ENCODE data around the gene NANS.
"Not testable (repeated sequence)": the region's sequence is repeated elsewhere in the genome, so short reads cannot be mapped to it uniquely, and the experiment has no call there.

- TF ChIP-seq CTCF, POLR2A (IDR thresholded peaks at IDR 0.05): not testable (repeated sequence)
Observed at GRCh38 chr9:98019869-98020268, 36.7 kb upstream of the NANS start.
